Measurements from ENCODE around the gene PTPRK. TPM values are rescaled to one million over a fixed set of nuclear protein-coding genes. Genes with fewer than 3 reads are reported as not detected.

PTPRK gene
- total and polyA plus RNA-seq, 7 donors, result 6.0 to 51.3 (median 46.7) TPM

GRCh38 chr6:128156321-128157111 is 363.9 kb downstream of the PTPRK start:
- TF ChIP-seq EP300 (IDR thresholded peaks at IDR 0.05), result no peak
- no peak for TF ChIP-seq POLR2AphosphoS5 (IDR thresholded peaks at IDR 0.05)
- TF ChIP-seq, protein P1, sequence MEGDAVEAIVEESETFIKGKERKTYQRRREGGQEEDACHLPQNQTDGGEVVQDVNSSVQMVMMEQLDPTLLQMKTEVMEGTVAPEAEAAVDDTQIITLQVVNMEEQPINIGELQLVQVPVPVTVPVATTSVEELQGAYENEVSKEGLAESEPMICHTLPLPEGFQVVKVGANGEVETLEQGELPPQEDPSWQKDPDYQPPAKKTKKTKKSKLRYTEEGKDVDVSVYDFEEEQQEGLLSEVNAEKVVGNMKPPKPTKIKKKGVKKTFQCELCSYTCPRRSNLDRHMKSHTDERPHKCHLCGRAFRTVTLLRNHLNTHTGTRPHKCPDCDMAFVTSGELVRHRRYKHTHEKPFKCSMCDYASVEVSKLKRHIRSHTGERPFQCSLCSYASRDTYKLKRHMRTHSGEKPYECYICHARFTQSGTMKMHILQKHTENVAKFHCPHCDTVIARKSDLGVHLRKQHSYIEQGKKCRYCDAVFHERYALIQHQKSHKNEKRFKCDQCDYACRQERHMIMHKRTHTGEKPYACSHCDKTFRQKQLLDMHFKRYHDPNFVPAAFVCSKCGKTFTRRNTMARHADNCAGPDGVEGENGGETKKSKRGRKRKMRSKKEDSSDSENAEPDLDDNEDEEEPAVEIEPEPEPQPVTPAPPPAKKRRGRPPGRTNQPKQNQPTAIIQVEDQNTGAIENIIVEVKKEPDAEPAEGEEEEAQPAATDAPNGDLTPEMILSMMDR (IDR thresholded peaks at IDR 0.05), result no peak
- no peak for TF ChIP-seq POLR2A (IDR thresholded peaks at IDR 0.05)
- Histone ChIP-seq H3K4me3 (no peak overlapping the region), H3K27me3 (no peaks in the 10 kb centered on the region), H3K36me3 (no peaks in the 10 kb centered on the region), H3K27ac (no peak overlapping the region), H3K9me3 (no peaks in the 10 kb centered on the region), H3K4me1 (no peaks in the 10 kb centered on the region)
- 92 to 96% methylated on average over 4 of the region's 4 CpGs for WGBS, 2 donors
- no peak for DNase-seq
- intact Hi-C loops (cut with DNase I), result no loop called here

DNA sequence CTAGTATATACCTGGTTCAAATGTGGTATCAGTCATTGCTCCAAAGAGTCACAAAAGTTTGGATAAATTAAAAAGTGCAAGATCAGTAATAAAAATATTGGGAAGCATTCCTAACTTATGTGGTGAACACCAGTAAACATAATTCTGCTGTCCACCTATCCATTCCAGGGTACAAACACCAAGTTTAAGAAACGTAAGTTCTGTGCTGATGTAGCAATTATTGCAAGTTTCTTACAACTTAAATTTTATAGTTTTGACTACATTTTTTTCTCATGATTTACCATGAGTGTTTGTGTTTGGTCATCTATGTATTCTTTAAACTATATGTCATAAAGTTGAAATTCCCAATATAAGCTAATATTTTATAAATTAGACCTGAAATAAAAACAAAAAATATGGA is 364.6 kb downstream of the PTPRK start:
- DNase-seq, result no peak
- no peaks in the 10 kb centered on the region for H3K27me3 ChIP-seq
- intact Hi-C loops (cut with DNase I), result no loop called here
- H3K27ac ChIP-seq, result no peak overlapping the region
- no peaks in the 10 kb centered on the region for H3K36me3 ChIP-seq
- 94 to 99% methylated on average over 1 of the region's 1 CpG for WGBS, 2 donors
- no peak overlapping the region for H3K4me3 ChIP-seq
- TF ChIP-seq POLR2A (IDR thresholded peaks at IDR 0.05) (no peak), POLR2AphosphoS5 (IDR thresholded peaks at IDR 0.05) (no peak), EP300 (IDR thresholded peaks at IDR 0.05) (no peak)
- TF ChIP-seq, protein P1 (IDR thresholded peaks at IDR 0.05), result no peak
- H3K9me3 ChIP-seq, result no peaks in the 10 kb centered on the region
- H3K4me1 ChIP-seq, result no peaks in the 10 kb centered on the region

- Histone ChIP-seq H3K27ac (no peak overlapping the region), H3K9me3 (no peaks in the 10 kb centered on the region), H3K4me3 (no peak overlapping the region), H3K27me3 (no peaks in the 10 kb centered on the region), H3K36me3 (no peaks in the 10 kb centered on the region), H3K4me1 (no peaks in the 10 kb centered on the region)
- WGBS, 2 donors, result 79 to 93% methylated on average over 4 of the region's 4 CpGs
- DNase-seq, result no peak
- TF ChIP-seq POLR2AphosphoS5 (IDR thresholded peaks at IDR 0.05) (no peak), EP300 (IDR thresholded peaks at IDR 0.05) (no peak), POLR2A (IDR thresholded peaks at IDR 0.05) (no peak)
- TF ChIP-seq, protein P1 (IDR thresholded peaks at IDR 0.05), result no peak
- intact Hi-C loops (cut with DNase I), result no loop called here
Observed at GRCh38 chr6:128152551-128152950, 367.8 kb downstream of the PTPRK start.

DNA sequence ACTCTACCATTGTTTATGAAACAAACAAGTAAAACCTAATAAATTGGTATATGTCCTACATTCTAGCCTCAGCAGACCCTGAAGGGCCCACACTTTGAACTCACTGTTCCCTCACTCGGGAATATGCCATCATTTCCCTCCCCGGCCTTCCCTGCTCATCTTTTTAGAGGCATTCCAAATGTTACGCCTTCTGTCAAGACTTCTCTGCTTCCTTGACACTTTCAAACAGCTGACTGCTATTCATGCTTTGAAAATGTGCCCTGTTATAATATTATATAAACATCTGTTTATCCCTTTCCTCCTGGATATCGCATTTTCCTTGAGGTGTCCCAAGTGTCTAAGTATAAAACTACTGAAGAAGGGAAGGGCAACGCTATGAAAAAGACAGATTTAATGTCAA is 370.0 kb downstream of the PTPRK start:
- Histone ChIP-seq H3K9me3 (no peaks in the 10 kb centered on the region), H3K4me1 (no peaks in the 10 kb centered on the region), H3K27ac (no peak overlapping the region), H3K36me3 (no peaks in the 10 kb centered on the region), H3K27me3 (no peaks in the 10 kb centered on the region), H3K4me3 (no peak overlapping the region)
- WGBS, 2 donors, result 92 to 96% methylated on average over 5 of the region's 5 CpGs
- TF ChIP-seq POLR2AphosphoS5 (IDR thresholded peaks at IDR 0.05), result no peak
- TF ChIP-seq POLR2A (IDR thresholded peaks at IDR 0.05), result no peak
- TF ChIP-seq, protein P1 (IDR thresholded peaks at IDR 0.05), result no peak
- TF ChIP-seq EP300 (IDR thresholded peaks at IDR 0.05), result no peak
- intact Hi-C loops (cut with DNase I), result no loop called here
- DNase-seq, result no peak

Measured in sigmoid colon (tissue), 7 donors.